OCI-LY3 (cell line): ENCODE results near the gene EXD2.

Experiments used
- H2AFZ ChIP-seq: fragments of 200-600, 300-600 bp; shearing (Covaris generic); 2 replicates; pipeline ENCODE4 v1.6.0; 2014; ENCODE audit warnings: antibody characterized with exemption, low read depth, low read length
- H3K27ac ChIP-seq: fragments of 200-600, 300-600 bp; sonication (generic); 2 replicates; pipeline ENCODE4 v1.5.1; 2014; ENCODE audit warnings: mild to moderate bottlenecking, low read length, moderate library complexity, mixed read lengths
- H3K27me3 ChIP-seq: fragments of 200-600, 300-600 bp; sonication (generic); 2 replicates; pipeline ENCODE4 v1.6.1; 2014; ENCODE audit warnings: low read depth, low read length, mixed read lengths
- H3K36me3 ChIP-seq: fragments of 200-600, 300-600 bp; sonication (generic); replicated peaks from 2 replicates; pipeline ENCODE3; 2014; ENCODE audit warnings: low read depth, low read length, mixed read lengths
- H3K4me1 ChIP-seq: fragments of 300-600, 200-600 bp; sonication (generic); 2 replicates; pipeline ENCODE4 v1.6.1; 2014; ENCODE audit warnings: low read length, mixed read lengths
- H3K4me2 ChIP-seq: fragments of 200-600, 300-600 bp; sonication (generic); 2 replicates; pipeline ENCODE4 v1.6.1; 2014; ENCODE audit warnings: low read length, mixed read lengths
- H3K4me3 ChIP-seq: fragments of 300-600, 200-600 bp; sonication (generic); 2 replicates; pipeline ENCODE4 v1.5.1; 2014; ENCODE audit warnings: antibody characterized with exemption, mild to moderate bottlenecking, low read length, moderate library complexity
- H3K79me2 ChIP-seq: fragments of 300-600, 200-600 bp; shearing (Covaris generic); 2 replicates; pipeline ENCODE4 v1.6.1; 2014; ENCODE audit warnings: mild to moderate bottlenecking, low read length, mixed read lengths
- H3K9ac ChIP-seq: fragments of 300-600, 200-600 bp; shearing (Covaris generic); 2 replicates; pipeline ENCODE4 v1.6.0; 2014; ENCODE audit warnings: mild to moderate bottlenecking, low read length, moderate library complexity
- H3K9me3 ChIP-seq: fragments of 200-600, 300-600 bp; shearing (Covaris generic); 2 replicates; pipeline ENCODE4 v1.6.1; 2014; ENCODE audit warnings: low read length, mixed read lengths; ENCODE audit not compliant: insufficient read depth
- H4K20me1 ChIP-seq: fragments of 200-600, 300-600 bp; sonication (generic); 2 replicates; pipeline ENCODE4 v1.6.1; 2016; ENCODE audit warnings: low read length, mixed read lengths; ENCODE audit not compliant: insufficient read depth
- EZH2phosphoT487 ChIP-seq: fragments of 200-600 bp; shearing (Covaris generic); IDR thresholded peaks from 2 replicates; pipeline ENCODE4 v1.6.1; 2018; ENCODE audit warnings: antibody characterized with exemption, mixed run types, low read depth
- TF ChIP-seq, protein P1 (sequence below): fragments of 200-600, 300-600 bp; sonication (generic); IDR thresholded peaks from 2 replicates; pipeline ENCODE4 v1.5.1; 2014; ENCODE audit warnings: antibody characterized with exemption, low read length, low read depth

Gene EXD2

DNA sequence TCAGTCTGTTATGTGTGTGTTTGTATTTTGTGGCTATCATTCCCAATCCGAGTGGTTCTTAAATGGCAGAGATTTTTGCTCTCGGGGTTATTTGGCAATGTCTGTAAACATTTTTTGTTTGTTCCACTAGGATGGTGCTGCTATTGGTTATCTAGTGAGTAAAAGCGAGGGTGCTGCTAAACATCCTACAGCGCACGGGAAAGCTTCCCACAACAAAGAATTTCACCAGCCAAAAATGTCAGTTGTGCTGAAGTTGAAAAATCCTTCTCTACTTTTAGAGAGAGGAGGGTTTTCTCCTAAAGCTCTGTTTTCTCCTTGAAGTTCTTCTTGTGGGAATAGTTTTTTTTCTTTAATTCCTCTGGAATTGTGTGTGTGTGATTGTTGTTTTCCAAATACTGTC is 2.4 kb downstream of the EXD2 start:
- H2AFZ ChIP-seq = no peak overlapping the region
- peaks cover 7% of the 10 kb centered on the region for H3K4me1 ChIP-seq
- no peaks in the 10 kb centered on the region; the same call in 1 of the 2 replicates for H3K27me3 ChIP-seq
- TF ChIP-seq, protein P1, sequence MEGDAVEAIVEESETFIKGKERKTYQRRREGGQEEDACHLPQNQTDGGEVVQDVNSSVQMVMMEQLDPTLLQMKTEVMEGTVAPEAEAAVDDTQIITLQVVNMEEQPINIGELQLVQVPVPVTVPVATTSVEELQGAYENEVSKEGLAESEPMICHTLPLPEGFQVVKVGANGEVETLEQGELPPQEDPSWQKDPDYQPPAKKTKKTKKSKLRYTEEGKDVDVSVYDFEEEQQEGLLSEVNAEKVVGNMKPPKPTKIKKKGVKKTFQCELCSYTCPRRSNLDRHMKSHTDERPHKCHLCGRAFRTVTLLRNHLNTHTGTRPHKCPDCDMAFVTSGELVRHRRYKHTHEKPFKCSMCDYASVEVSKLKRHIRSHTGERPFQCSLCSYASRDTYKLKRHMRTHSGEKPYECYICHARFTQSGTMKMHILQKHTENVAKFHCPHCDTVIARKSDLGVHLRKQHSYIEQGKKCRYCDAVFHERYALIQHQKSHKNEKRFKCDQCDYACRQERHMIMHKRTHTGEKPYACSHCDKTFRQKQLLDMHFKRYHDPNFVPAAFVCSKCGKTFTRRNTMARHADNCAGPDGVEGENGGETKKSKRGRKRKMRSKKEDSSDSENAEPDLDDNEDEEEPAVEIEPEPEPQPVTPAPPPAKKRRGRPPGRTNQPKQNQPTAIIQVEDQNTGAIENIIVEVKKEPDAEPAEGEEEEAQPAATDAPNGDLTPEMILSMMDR = no peak
- TF ChIP-seq EZH2phosphoT487 = no peak
- H4K20me1 ChIP-seq = no peaks in the 10 kb centered on the region
- no peak overlapping the region for H3K4me2 ChIP-seq
- no peaks in the 10 kb centered on the region for H3K9me3 ChIP-seq
- H3K36me3 ChIP-seq = no peaks in the 10 kb centered on the region
- H3K79me2 ChIP-seq = 0 out of 2 replicates have a peak, but pooled peaks cover 4% of the 10 kb centered on the region
- H3K4me3 ChIP-seq = no peak overlapping the region
- H3K27ac ChIP-seq = no peak overlapping the region
- no peak overlapping the region for H3K9ac ChIP-seq

DNA sequence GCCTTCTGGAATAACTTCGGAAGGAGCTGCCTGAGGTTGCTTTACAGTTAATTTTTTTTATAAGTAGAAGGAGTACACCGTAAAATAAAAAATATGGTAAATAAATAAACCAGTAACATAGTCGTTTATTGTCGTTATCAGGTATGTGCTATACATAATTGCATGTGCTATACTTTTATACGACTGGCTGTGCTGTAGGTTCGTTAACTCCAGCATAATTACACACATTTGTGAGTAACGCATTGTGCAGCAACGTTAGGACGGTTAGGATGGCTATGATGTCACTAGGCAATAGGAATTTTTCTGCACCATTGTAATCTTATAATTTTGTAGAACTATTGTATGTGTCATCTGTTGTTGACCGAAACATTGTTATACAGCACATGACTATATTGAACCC is 8.5 kb downstream of the EXD2 start:
- no peaks in the 10 kb centered on the region for H3K79me2 ChIP-seq
- H2AFZ ChIP-seq = no peak overlapping the region
- H3K4me1 ChIP-seq = no peaks in the 10 kb centered on the region

DNA sequence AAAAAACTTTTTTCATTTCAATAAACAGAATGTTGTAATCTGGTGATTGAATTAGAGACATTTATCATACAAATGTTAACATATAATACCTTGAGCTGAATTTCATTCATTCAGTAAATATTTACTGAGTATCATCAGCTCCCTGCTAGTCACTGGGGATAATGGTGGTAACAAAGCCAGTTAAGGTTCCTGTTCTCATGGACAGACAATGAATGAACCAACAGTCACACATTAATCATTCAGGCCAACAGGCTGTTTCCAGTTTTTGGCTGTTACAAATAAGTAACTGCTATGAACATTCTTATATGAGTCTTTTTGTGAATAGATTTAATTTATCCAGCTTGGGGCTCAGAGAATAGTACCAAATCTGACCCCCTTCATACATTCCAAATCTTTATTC is 13.5 kb downstream of the EXD2 start:
- H3K27ac ChIP-seq = no peak overlapping the region
- no peaks in the 10 kb centered on the region for H3K79me2 ChIP-seq
- no peak overlapping the region for H3K9ac ChIP-seq
- no peak overlapping the region for H2AFZ ChIP-seq
- no peaks in the 10 kb centered on the region for H4K20me1 ChIP-seq
- no peak overlapping the region for H3K4me3 ChIP-seq
- H3K4me1 ChIP-seq = peaks cover 9% of the 10 kb centered on the region
- TF ChIP-seq, protein P1 = no peak
- TF ChIP-seq EZH2phosphoT487 = no peak
- no peaks in the 10 kb centered on the region for H3K36me3 ChIP-seq
- no peak overlapping the region for H3K4me2 ChIP-seq
- no peaks in the 10 kb centered on the region for H3K9me3 ChIP-seq
- no peaks in the 10 kb centered on the region for H3K27me3 ChIP-seq

More for the DNA sequence above, 8.5 kb downstream of the EXD2 start:
- no peaks in the 10 kb centered on the region for H3K27me3 ChIP-seq
- H3K36me3 ChIP-seq = no peaks in the 10 kb centered on the region
- no peak for TF ChIP-seq EZH2phosphoT487
- TF ChIP-seq, protein P1 = no peak
- H3K4me2 ChIP-seq = no peak overlapping the region
- H3K27ac ChIP-seq = no peak overlapping the region
- H3K4me3 ChIP-seq = no peak overlapping the region
- H3K9ac ChIP-seq = no peak overlapping the region
- no peaks in the 10 kb centered on the region for H3K9me3 ChIP-seq
- no peaks in the 10 kb centered on the region for H4K20me1 ChIP-seq

DNA sequence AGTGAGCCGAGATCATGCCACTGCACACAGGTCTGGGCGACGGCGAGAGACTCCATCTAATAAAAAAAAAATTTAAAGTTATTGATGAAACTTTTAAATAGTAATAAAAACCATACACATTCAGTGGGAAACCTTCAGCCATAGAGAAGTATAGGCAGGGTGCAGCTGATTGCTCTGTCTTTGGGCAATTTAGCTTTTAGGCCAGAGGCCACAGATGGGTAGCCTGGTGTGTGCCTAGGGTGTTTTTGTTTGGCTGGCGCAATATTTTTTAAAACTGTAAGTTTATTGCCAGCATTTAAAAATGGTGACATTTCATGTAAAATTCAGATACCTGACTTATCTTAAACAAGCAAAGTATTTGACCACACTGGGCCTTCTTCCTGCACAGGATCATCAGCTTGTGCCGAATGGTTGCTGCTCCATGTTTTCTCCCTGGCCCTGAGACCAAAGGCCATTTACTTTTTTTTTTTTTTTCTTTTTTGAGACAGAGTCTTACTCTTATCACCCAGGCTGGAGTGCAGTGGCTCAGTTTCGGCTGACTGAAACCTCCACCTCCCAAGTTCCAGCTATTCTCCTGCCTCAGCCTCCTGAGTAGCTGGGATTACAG is 16.2 kb downstream of the EXD2 start:
- no peaks in the 10 kb centered on the region for H3K27me3 ChIP-seq
- H3K4me2 ChIP-seq = no peak overlapping the region
- no peaks in the 10 kb centered on the region for H4K20me1 ChIP-seq
- H3K27ac ChIP-seq = no peak overlapping the region
- H3K4me3 ChIP-seq = no peak overlapping the region
- H3K9me3 ChIP-seq = no peaks in the 10 kb centered on the region
- no peak overlapping the region for H3K9ac ChIP-seq
- peaks cover 9% of the 10 kb centered on the region for H3K4me1 ChIP-seq
- H3K79me2 ChIP-seq = no peaks in the 10 kb centered on the region
- no peak for TF ChIP-seq EZH2phosphoT487
- TF ChIP-seq, protein P1 = no peak
- no peaks in the 10 kb centered on the region for H3K36me3 ChIP-seq
- H2AFZ ChIP-seq = no peak overlapping the region
